Stimulated activated CD4-positive, alpha-beta T cell treated with anti-CD3 and anti-CD28 coated beads, Interleukin-15, amount 100 ng/mL, for 1 hour (primary cell): Measurements from ENCODE around the gene NUP54.

Experiments used
- DNase-seq, 2 donors: peaks; one replicate each; pipeline ENCODE4 v3.0.0-alpha.2; 2020; ENCODE audit warnings: low read depth in 1 of 2, low spot score in 1 of 2

The NUP54 gene

GRCh38 chr4:76148142-76148865 is at the start of gene NUP54:
NUP54 (minus strand) TSS chr4:76148397; CDS start chr4:76148374, 23 bp downstream.
- peak; percentile 86 to 93 for DNase-seq

DNA sequence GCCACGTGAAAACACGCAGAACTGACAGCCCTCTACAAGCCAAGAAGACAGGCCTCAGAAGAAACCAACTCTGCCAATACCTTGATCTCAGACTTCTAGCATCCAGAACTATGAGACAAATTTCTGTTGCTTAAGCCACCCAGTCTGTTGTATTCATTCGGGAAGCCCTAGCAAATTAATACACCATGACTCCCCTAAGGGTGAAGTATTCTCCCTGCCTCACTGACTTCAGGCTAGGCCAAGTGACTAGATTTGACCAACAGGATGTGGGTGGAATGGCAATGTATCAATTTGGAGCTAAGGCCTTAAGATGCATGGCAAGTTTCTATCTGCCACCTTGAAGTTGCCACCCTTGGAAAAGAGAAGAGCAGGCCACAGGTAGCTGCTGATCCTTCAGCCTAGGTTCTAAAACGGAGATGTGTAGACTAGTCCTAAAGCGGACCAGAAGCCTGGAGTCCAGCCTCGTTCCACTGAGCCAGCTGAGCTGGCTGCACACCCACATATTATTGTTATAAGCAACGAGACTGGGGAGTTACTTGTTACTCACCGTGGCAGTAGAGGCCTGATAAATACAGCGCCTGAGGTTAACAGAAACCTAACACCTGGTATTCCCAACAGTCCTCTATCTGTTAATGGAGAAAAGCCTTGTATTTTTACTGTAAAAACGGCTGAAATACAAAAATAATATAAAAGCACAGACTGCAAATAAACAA is 49.0 kb upstream of the NUP54 start:
- DNase-seq, result no peak

GRCh38 chr4:76196376-76196775 is 48.2 kb upstream of the NUP54 start:
- DNase-seq, result no peak

DNA sequence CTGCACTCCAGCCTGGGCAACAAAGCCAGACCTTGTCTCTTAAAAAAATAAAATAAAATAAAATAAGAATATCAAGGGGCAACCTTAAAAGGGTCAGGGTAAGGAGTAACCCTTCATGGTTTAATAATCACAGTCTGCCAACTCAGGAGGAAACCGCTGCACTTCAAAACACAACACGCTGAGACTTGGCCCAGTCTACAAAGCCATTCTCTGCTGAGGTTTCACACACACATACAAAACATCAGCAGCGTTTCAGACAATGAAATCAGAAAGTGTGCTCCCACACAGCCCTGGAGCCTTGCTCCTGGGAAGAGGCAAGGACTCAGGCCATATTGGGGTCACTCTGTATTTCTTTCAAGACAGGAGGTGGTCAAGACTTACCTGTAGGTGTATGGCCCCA is 47.1 kb upstream of the NUP54 start:
- no peak for DNase-seq

GRCh38 chr4:76194325-76194724 is 46.1 kb upstream of the NUP54 start:
- no peak for DNase-seq

DNA sequence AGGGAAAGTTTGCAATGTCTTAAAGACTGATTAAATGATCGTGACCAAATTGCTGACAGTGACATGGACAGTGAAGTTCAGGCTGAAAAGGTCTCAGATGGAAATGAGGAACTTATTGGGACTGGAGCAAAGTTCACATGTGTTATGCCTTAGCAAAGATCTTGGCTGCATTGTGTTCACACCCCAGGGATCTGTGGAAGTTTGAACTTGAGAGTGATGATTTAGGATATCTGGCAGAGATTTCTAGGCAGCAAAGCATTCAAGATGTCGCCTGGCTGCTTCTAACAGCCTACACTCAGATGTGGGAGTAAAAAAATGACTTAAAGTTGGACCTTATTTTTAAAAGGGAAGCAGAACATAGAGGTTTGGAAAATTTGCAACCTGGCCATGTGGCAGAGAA is 44.0 kb upstream of the NUP54 start:
- no peak for DNase-seq

DNA sequence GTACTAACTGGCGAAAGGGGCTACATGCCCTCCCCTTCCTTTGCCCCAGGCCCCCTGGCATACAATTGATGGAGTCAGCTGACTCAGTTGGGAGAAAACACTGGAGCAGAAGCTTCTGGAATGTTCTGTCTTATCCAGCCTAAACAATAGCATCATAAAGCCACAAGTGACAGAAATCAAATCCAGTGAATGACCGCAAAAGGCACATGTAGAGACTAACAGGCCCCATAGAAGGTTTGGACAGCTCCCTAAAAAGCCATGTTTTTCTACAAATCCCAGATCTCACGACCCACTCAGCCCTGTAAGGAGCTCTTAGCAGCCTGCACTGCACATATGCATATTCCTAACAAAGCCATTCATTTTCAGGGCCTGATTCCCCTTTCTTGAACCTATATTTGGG is 40.4 kb upstream of the NUP54 start:
- no peak for DNase-seq

DNA sequence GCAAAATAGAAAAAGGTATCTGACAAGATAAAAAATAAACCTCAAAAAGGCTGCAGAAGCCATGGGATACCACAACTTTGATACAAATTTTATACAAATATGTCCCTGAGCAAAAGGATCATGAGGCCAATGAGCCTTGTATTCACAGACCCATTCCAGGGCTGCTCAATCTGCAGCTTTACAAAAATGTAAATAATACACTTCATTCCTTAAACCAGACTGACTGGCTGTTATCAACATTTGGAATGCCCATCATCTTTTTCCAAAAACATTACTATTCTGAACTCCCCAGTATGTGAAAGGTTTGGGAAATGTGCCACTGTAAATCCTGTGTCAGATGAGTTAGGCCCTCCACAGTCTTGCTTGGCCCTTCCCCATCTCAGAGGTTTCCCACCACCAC is 40.0 kb upstream of the NUP54 start:
- no peak for DNase-seq

DNA sequence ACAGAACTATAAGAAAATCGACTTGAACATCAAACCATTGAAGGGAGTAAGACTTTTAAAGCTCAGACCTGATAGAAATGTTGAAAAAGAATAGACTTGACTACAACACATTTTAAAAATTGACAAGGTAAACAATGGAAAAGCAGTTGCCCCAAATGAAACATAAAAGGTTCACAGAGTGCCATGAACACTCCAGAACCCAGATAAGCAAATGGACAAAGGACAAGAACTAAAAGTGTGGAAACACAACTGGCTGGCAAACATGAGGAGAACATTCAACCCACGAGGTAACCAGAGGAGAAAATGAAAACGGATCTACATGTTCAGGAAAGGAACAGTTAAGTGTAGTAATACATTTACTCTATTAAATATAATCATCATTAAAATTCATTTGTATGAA is 39.0 kb upstream of the NUP54 start:
- DNase-seq, result no peak

DNA sequence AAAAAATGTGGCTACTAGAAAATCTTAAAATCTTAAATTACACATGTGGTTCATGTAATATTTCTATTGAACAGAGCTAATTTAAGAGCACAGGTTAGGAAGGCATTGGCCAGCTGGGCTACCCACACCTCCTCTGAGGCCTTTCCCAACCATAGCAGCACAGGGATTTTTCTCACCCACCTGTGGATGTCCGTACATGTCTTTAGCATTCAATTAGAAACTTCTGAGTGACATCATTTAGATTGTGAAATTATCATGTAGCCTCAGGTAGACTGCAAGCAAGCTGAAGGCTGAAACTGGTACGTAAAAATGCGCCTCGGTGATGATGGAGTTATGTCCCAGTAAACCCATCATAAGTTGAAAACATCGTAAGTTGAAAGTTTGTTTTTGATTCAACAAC is 34.3 kb upstream of the NUP54 start:
- no peak for DNase-seq

- peak; percentile 59 to 71 for DNase-seq
These were observed 31.5 kb upstream of the NUP54 start for GRCh38 chr4:76179398-76180318.

DNA sequence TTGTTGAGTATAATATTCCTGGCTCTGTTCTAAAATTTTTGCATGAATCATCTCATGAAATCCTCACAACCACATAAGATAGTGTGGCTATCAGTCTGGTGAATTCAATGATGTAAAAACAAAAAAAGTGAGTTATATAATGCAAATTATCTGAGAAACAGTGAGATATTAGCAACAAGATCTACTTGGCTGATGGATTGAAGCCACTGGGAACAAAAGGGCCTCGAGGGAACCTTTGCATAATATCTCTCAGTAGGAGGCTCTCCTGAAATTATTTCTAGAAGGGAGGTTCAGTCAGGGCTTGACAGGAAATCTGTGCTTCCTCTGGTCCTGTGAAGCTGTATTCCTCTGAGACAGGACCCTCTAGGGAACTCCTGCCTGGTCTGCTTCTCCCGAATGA is 30.1 kb upstream of the NUP54 start:
- no peak for DNase-seq

DNA sequence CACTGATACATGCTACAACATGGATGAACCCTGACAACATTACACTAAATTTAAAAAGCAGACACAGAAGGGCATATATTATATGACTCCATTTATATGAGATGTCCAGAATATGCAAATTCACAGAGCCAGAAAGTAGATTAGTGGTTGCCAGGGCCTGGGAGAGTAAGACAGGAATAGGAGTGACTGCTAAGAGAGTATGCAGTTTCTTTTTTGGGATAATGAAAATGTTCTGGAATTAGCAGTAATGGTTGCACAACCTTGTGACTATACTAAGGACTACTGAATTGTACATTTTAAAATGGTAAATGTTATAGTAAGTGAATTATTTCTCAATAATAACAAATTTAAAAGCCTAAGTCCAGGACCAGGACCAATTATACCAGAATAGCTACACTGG is 29.5 kb upstream of the NUP54 start:
- no peak for DNase-seq

- DNase-seq, result no peak
These were observed 27.1 kb upstream of the NUP54 start for GRCh38 chr4:76175336-76175735.

- no peak for DNase-seq
These were observed 26.0 kb upstream of the NUP54 start for GRCh38 chr4:76174216-76174615.

- no peak for DNase-seq
These were observed 20.5 kb upstream of the NUP54 start for GRCh38 chr4:76168688-76169087.

- no peak for DNase-seq
These were observed 18.3 kb upstream of the NUP54 start for GRCh38 chr4:76166480-76166879.

GRCh38 chr4:76160355-76160754 is 12.2 kb upstream of the NUP54 start:
- no peak for DNase-seq

GRCh38 chr4:76156635-76157034 is 8.4 kb upstream of the NUP54 start:
- DNase-seq, result no peak

DNA sequence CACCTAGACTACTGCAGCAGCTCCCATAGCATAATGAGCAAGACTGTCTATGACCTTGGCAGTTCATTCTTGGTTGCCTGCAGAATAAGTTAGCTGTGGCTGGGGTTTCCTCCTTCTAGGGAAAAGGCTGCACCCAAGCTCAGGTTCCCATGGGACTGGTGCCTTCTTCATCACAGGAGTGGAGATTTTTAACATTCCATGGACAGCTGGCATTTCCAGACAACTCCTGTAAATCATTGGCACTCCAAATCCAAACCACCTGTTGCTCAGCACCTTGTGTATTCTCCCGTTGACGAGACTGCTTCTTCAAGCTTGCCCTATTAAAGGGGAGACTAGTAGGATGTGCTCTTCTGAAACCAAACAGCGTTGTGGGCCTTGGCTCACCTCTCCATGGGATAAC is 7.8 kb upstream of the NUP54 start:
- no peak for DNase-seq

GRCh38 chr4:76153356-76153755 is 5.2 kb upstream of the NUP54 start:
- no peak for DNase-seq
